ENCODE results near the gene GCDH. TPM values are rescaled to one million over a fixed set of nuclear protein-coding genes. Genes with fewer than 3 reads are reported as not detected.
A peak's percentile ranks its signal among the peaks of the same experiment; 100 is the strongest.

Gene GCDH
- total and polyA plus RNA-seq, 8 donors, result 17.5 to 30.8 (median 24.0) TPM; not detected in 1

GRCh38 chr19:12932392-12933286 lies 41.7 kb downstream of the GCDH start:
- intact Hi-C loops (cut with DNase I; ENCODE audit: low total_unique reads), result loop anchor here (10.0 kb wide), 1 partner anchor 48 kb away; the partner anchor contains the start of genes DNASE2 and KLF1
- no peak for DNase-seq
- no peak for TF ChIP-seq POLR2AphosphoS5 (IDR thresholded peaks at IDR 0.05)
- no peak for TF ChIP-seq POLR2A (IDR thresholded peaks at IDR 0.05)
- no peak for TF ChIP-seq EP300 (IDR thresholded peaks at IDR 0.05)
- TF ChIP-seq, protein P1, sequence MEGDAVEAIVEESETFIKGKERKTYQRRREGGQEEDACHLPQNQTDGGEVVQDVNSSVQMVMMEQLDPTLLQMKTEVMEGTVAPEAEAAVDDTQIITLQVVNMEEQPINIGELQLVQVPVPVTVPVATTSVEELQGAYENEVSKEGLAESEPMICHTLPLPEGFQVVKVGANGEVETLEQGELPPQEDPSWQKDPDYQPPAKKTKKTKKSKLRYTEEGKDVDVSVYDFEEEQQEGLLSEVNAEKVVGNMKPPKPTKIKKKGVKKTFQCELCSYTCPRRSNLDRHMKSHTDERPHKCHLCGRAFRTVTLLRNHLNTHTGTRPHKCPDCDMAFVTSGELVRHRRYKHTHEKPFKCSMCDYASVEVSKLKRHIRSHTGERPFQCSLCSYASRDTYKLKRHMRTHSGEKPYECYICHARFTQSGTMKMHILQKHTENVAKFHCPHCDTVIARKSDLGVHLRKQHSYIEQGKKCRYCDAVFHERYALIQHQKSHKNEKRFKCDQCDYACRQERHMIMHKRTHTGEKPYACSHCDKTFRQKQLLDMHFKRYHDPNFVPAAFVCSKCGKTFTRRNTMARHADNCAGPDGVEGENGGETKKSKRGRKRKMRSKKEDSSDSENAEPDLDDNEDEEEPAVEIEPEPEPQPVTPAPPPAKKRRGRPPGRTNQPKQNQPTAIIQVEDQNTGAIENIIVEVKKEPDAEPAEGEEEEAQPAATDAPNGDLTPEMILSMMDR (IDR thresholded peaks at IDR 0.05), result no peak

DNA sequence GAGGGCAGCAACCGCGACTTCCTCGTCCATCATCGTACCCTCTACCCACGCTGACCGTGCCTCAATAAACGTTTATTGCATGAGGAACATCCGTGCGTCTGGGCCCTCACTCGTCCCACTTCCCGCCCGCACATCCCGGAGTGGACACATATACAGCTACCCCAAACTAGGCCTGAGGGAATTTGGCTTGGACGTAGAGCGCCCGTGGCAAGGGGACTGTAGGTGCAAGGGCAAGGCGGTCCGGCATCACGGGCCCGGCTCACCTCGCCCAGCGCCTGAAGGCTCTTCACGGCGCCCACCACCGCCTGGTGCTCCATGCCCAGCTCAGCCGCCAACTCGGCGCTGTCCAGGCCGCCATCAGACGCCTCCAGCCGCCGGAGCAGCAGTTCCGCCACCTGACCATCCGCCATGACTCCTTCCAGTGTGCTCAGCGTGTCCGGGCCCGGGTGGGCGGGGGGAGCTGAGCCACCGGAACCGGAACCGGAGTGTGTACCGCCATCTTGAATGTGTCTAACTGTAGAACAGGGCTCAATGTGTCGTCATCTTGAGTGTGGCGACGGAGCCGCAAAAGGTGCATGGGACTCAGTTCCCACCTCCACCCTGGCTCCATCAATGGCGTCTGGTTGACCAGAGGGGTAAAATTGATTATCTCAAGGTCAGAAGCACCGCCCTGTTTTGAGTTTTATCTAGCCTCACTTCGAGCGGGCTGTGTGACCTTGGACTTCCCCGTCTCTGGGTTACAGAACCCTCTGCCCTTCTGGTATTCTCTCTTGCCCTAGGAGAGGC lies 42.5 kb downstream of the GCDH start, which contains the start of gene FARSA:
Gene FARSA (minus strand): TSS at position 425 of the 786 bp plus-strand sequence. CDS start 15 bp downstream, at position 410.
- intact Hi-C loops (cut with DNase I; ENCODE audit: low total_unique reads), result loop anchor here (10.0 kb wide), 1 partner anchor 49 kb away; the partner anchor contains the start of genes DNASE2 and KLF1
- 1 to 2% (median 1%) methylated on average over 41 to 51 of the region's 51 CpGs for WGBS, 5 donors
- Histone ChIP-seq H3K9me3 (no peaks in the 10 kb centered on the region), H3K4me3 (peak within 1 kb of the TSS; percentile 80 to 97 (median 92)), H3K4me1 (peaks cover 22 to 48% (median 32%) of the 10 kb centered on the region in 4 donors), H3K27ac (peak within 1 kb of the TSS; percentile 81 to 91 (median 85)), H3K27me3 (no peaks in the 10 kb centered on the region), H3K36me3 (peaks cover 21 to 28% (median 25%) of the 10 kb centered on the region in 4 donors)
- no peak for TF ChIP-seq EP300 (IDR thresholded peaks at IDR 0.05)
- TF ChIP-seq, protein P1 (IDR thresholded peaks at IDR 0.05), result no peak
- TF ChIP-seq POLR2AphosphoS5 (IDR thresholded peaks at IDR 0.05), result peak; percentile 84 to 98 (median 98)
- peak; percentile 93 to 97 for DNase-seq

More at GRCh38 chr19:12932392-12933286, 41.7 kb downstream of the GCDH start:
- peak overlapping the region; percentile 80 to 97 (median 92) for H3K4me3 ChIP-seq
- H3K36me3 ChIP-seq, result peaks cover 28 to 36% (median 33%) of the 10 kb centered on the region in 4 donors
- H3K9me3 ChIP-seq, result no peaks in the 10 kb centered on the region
- WGBS, 5 donors, result 25 to 28% (median 26%) methylated on average over 16 of the region's 16 CpGs
- H3K27me3 ChIP-seq, result no peaks in the 10 kb centered on the region
- H3K4me1 ChIP-seq, result peaks cover 18 to 43% (median 28%) of the 10 kb centered on the region in 4 donors
- peak overlapping the region; percentile 81 to 91 (median 85) for H3K27ac ChIP-seq

GRCh38 chr19:12935071-12935470 lies 44.1 kb downstream of the GCDH start:
- intact Hi-C loops (cut with DNase I; ENCODE audit: low total_unique reads), result loop anchor here (10.0 kb wide), 1 partner anchor 50 kb away; the partner anchor contains the start of genes DNASE2 and KLF1
- WGBS, 5 donors, result 89 to 92% (median 91%) methylated on average over 10 of the region's 10 CpGs
- Histone ChIP-seq H3K27me3 (no peaks in the 10 kb centered on the region), H3K36me3 (peaks cover 11 to 20% (median 14%) of the 10 kb centered on the region in 4 donors), H3K4me3 (no peak overlapping the region), H3K4me1 (peaks cover 29 to 59% (median 40%) of the 10 kb centered on the region in 4 donors), H3K9me3 (no peaks in the 10 kb centered on the region), H3K27ac (no peak overlapping the region)
- no peak for DNase-seq
- TF ChIP-seq, protein P1 (IDR thresholded peaks at IDR 0.05), result no peak
- TF ChIP-seq POLR2A (IDR thresholded peaks at IDR 0.05) (no peak), POLR2AphosphoS5 (IDR thresholded peaks at IDR 0.05) (no peak), EP300 (IDR thresholded peaks at IDR 0.05) (no peak)

DNA sequence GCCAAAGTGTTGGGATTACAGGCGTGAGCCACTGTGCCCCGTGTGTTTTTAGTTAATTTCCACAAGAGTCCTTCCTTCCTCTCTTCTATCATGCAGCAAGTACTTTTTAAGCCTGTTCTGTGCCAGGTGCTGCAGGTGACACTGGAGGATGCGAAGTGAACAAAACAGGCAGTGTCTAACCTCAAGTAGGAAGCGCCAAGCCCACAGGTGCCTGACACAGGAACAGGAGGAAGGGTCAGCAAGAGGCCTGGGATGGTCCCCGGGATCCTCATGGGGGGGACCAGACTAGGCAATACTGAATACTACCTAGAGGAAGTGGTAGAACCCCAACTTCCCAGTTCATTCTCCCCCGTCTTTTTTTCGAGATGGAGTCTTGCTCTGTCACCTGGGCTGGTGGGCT lies 45.6 kb downstream of the GCDH start:
- Histone ChIP-seq H3K4me1 (peaks cover 44 to 63% (median 52%) of the 10 kb centered on the region in 4 donors), H3K9me3 (no peaks in the 10 kb centered on the region)
- WGBS, 5 donors, result 53 to 76% (median 68%) methylated on average over 7 of the region's 7 CpGs

More for the DNA sequence above, 45.6 kb downstream of the GCDH start:
- no peak for DNase-seq
- intact Hi-C loops (cut with DNase I; ENCODE audit: low total_unique reads), result loop anchor here (10.0 kb wide), 1 partner anchor 52 kb away; the partner anchor contains the start of genes DNASE2 and KLF1
- H3K36me3 ChIP-seq, result peaks cover 20 to 23% (median 21%) of the 10 kb centered on the region in 4 donors
- H3K27me3 ChIP-seq, result no peaks in the 10 kb centered on the region
- H3K27ac ChIP-seq, result no peak overlapping the region
- no peak overlapping the region for H3K4me3 ChIP-seq
- TF ChIP-seq POLR2A (IDR thresholded peaks at IDR 0.05) (no peak), EP300 (IDR thresholded peaks at IDR 0.05) (no peak), POLR2AphosphoS5 (IDR thresholded peaks at IDR 0.05) (no peak)
- TF ChIP-seq, protein P1 (IDR thresholded peaks at IDR 0.05), result no peak

Data from stomach (tissue), 9 donors.